Panc1 (cell line): Measurements from ENCODE around the gene ATXN1.

Experiments used
- CTCF ChIP-seq: fragments of 450-650 bp; IDR thresholded peaks from 2 replicates; pipeline ENCODE4 v1.5.1; 2017; ENCODE audit warnings: mild to moderate bottlenecking
- REST ChIP-seq, 2 experiments: IDR thresholded peaks; 2 replicates each; pipeline ENCODE4 v1.6.1; 2011 to 2012; ENCODE audit warnings: low read depth in 2 of 2, control low read depth in 1 of 2, low read length in 1 of 2, mild to moderate bottlenecking in 1 of 2, moderate library complexity in 1 of 2; ENCODE audit not compliant: insufficient read depth in 1 of 2
- TCF7L2 ChIP-seq: IDR thresholded peaks from 2 replicates; pipeline ENCODE4 v1.6.1; 2011; ENCODE audit warnings: mild to moderate bottlenecking, low read depth, low read length, inconsistent platforms

GRCh38 chr6:16594849-16595248 lies 166.4 kb downstream of the ATXN1 start:
- TF ChIP-seq CTCF = no peak
- no peak for TF ChIP-seq REST (IDR thresholded peaks at IDR 0.05; ENCODE audit: insufficient read depth in 1 of 2, low read depth in 2 of 2, low read length in 1 of 2)
- no peak for TF ChIP-seq TCF7L2
